Neuron (in vitro differentiated cells): ENCODE results near the gene DHX32.

ENCODE experiments used
- H2AFZ ChIP-seq: one replicate; pipeline ENCODE4 v1.6.1; 2013; ENCODE audit warnings: low read depth, mild to moderate bottlenecking, inconsistent platforms, low read length, moderate library complexity
- H3K27me3 ChIP-seq: one replicate; pipeline ENCODE4 v1.6.1; 2013; ENCODE audit warnings: low read length; ENCODE audit not compliant: insufficient read depth
- H3K36me3 ChIP-seq: one replicate; pipeline ENCODE4 v1.6.1; 2013; ENCODE audit warnings: low read length; ENCODE audit not compliant: insufficient read depth
- H3K4me1 ChIP-seq: one replicate; pipeline ENCODE4 v1.6.1; 2013; ENCODE audit warnings: low read length; ENCODE audit not compliant: insufficient read depth
- H3K4me3 ChIP-seq: 2 replicates; pipeline ENCODE4 v1.5.1; 2013; ENCODE audit warnings: mild to moderate bottlenecking, low read length, moderate library complexity
- H3K9me3 ChIP-seq: one replicate; pipeline ENCODE4 v1.6.1; 2013; ENCODE audit warnings: low read length

DHX32 gene

DNA sequence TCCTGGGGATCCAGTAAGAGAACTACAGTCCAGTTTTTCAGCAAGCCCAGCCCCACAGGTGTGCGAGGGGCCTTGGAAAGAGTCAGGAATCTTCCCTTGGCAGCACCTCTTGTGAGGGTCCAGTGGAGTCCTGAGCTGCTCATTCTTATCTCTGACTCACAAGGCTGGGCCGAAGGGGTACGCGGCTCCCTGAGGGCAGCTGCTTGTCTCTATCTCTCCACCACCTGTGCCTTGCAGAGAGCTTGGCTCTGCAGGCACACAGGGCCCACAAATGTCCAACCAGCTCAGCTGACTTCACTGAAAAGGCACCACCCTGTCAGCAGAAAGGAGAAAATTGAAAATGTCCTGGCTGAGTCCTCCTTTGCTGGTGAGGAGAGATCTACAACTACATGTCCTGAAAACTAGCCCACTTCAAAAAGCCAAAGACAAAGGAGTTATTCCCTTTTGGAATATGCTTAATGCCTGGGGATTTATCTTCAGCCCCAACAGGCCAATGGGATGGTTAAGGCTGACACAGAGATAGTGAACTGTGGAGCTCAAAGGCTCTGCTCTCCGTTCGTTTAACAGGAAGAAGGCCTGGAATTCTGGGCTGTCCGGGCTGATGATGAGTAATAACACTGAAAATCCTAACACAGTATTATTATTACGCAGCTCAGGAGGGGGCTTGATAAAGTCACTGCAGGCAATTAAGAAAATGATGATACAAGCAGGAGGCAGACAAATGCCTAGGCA is 81.5 kb downstream of the DHX32 start:
- Histone ChIP-seq H3K4me3 (no peak overlapping the region), H3K36me3 (peaks cover 13% of the 10 kb centered on the region), H3K27me3 (no peaks in the 10 kb centered on the region), H3K4me1 (no peaks in the 10 kb centered on the region), H2AFZ (no peak overlapping the region), H3K9me3 (peaks cover 4% of the 10 kb centered on the region)

DNA sequence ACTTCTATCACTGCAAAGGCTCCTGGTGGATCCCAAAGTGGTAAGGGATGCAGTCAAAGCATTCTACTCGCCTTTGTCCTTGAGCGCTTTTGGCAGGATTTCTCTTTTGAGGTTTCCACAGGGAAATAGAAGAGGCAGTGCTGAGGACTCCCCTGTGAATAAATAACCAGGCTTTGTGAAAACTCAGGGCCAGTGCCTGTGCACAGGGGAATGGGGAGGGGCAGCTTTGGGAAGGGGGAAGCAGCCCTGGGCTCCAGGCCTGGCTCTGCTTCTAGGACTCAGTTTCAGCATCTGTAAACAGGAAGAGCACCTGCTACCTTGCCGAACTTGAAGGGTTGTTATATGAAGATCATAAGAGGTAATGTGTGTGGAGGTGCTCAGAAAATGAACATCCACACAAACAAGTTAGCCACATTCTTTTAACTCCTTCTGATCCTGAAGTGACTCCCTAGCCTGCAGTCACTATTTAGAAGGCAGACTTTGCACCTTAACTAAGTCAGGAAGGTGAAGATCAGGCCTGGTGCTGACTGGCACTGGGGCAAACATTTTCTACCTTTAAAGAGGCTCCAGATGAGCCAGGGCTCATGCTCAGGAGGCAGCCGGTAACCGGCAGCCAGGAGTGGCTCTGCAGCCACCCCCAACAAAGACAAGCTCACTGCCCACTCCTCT is 83.0 kb downstream of the DHX32 start:
- H3K4me3 ChIP-seq, result no peak overlapping the region
- no peaks in the 10 kb centered on the region for H3K4me1 ChIP-seq
- H2AFZ ChIP-seq, result no peak overlapping the region
- peaks cover 2% of the 10 kb centered on the region for H3K9me3 ChIP-seq
- no peaks in the 10 kb centered on the region for H3K27me3 ChIP-seq
- H3K36me3 ChIP-seq, result peaks cover 22% of the 10 kb centered on the region

DNA sequence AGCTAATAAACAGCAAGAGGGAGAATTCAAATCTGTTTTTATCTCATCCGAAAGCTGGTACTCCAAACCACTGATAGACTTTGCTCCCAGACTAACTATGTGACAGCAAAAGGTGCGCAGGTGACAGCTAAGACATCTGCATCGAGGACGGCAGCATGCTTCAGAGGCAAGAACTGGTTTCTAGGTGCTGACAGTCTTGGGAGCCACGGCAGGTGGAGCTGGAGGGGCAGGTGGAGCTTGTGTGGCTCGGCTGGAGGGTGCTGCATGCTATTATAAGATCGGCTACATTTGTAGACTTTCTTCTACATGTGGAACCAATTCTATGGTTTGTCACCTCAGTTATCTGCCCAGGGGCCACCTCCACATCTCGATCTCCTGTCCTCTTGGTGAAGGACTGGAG is 83.7 kb downstream of the DHX32 start:
- no peaks in the 10 kb centered on the region for H3K27me3 ChIP-seq
- H2AFZ ChIP-seq, result no peak overlapping the region
- H3K4me1 ChIP-seq, result no peaks in the 10 kb centered on the region
- H3K9me3 ChIP-seq, result peaks cover 2% of the 10 kb centered on the region
- peaks cover 24% of the 10 kb centered on the region for H3K36me3 ChIP-seq
- H3K4me3 ChIP-seq, result no peak overlapping the region

DNA sequence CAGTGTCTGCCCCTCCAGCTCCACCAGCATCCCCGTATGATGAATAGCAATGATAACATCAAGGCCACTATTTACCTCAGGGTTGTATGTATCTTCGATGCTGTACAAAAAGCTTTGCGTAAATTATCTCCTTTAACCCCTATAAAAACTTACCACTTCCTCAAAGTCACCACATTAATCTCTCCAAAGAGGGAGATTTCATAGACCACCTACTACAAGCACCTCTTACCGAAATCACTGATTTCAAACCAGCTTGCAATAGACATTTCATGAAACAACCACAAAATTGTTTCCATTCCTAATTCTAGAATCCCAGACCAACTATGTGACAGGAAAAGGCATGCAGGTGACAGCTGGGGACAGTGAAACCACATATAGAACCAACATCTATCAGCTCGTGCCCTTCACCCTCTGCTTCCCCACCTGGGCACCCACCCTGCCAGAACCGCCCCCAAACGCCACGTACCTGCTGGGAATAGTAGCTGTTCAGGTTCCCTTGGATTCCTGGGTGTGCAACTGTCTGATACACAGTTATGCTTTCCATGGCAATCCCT is 85.4 kb downstream of the DHX32 start:
- Histone ChIP-seq H3K36me3 (peaks cover 31% of the 10 kb centered on the region), H3K9me3 (no peaks in the 10 kb centered on the region), H3K4me1 (no peaks in the 10 kb centered on the region), H2AFZ (no peak overlapping the region), H3K4me3 (no peak overlapping the region), H3K27me3 (no peaks in the 10 kb centered on the region)

DNA sequence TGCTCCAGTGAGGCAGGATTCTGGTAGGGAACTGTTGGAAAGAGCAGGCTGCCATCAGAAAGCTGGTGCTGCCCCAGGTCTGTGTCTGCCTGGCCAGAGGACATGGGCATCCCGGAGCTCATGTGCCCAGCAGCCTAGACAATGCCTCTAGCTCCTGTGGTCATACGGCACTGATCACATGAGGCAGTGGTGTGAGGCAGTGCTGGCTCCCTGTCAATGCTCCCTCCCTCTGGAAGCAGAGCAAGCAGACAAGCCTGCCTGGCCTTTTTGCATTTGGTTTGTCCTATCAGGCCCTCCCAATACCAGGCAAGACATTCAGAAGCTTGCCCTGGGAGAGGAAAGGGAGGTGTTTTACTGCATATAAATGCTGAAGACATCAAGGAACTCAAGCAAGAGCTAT is 86.0 kb downstream of the DHX32 start:
- Histone ChIP-seq H3K9me3 (no peaks in the 10 kb centered on the region), H3K4me3 (no peak overlapping the region), H3K36me3 (peaks cover 31% of the 10 kb centered on the region), H3K27me3 (no peaks in the 10 kb centered on the region), H3K4me1 (no peaks in the 10 kb centered on the region), H2AFZ (no peak overlapping the region)

DNA sequence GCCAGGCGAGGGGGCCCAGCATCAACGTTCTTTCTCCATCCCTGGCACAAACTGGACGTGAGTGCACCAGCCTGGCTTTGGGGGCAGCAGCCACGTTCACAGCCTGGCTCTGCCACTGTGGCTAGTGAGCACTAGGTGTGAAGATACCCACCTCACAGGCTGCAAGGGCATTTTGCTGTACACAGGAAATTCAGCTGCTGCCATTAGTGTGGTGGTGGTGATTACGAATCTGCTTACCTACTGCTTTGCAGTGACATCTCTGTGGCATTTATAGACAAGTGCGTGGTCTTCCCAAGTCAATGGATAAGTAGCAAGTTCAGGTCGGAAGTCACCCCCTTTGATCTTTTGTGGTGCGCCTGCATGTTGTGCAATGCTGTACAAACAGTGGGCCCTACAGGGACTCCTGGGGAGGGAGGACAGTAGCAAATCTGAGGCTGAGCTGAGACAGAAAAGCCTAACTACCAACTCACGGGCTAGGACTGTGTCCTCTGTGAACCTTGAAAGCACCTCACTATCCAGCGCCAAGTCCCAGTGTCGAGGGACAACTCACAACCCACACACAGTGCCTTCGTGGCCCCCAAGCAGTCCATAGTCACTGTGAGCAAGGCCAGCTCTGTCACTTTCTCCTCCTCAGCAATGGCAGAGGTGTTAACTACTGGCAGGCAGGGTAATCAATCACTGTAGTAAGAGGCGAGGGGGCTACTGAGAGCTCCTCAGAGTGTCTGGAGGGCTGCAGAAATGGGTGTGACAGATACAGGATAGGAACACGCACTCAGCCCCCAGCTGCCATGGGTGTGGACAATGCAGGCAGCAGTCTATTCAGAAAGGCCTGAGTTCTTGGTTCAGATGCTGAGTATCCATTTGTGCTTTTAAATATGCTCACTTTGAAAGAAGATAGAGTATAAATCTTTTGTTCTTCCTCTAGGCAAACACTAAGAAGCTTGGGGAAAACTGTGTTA is 88.5 kb downstream of the DHX32 start:
- Histone ChIP-seq H3K27me3 (no peaks in the 10 kb centered on the region), H3K4me3 (no peak overlapping the region), H3K36me3 (peaks cover 41% of the 10 kb centered on the region), H2AFZ (no peak overlapping the region), H3K4me1 (no peaks in the 10 kb centered on the region), H3K9me3 (no peaks in the 10 kb centered on the region)

DNA sequence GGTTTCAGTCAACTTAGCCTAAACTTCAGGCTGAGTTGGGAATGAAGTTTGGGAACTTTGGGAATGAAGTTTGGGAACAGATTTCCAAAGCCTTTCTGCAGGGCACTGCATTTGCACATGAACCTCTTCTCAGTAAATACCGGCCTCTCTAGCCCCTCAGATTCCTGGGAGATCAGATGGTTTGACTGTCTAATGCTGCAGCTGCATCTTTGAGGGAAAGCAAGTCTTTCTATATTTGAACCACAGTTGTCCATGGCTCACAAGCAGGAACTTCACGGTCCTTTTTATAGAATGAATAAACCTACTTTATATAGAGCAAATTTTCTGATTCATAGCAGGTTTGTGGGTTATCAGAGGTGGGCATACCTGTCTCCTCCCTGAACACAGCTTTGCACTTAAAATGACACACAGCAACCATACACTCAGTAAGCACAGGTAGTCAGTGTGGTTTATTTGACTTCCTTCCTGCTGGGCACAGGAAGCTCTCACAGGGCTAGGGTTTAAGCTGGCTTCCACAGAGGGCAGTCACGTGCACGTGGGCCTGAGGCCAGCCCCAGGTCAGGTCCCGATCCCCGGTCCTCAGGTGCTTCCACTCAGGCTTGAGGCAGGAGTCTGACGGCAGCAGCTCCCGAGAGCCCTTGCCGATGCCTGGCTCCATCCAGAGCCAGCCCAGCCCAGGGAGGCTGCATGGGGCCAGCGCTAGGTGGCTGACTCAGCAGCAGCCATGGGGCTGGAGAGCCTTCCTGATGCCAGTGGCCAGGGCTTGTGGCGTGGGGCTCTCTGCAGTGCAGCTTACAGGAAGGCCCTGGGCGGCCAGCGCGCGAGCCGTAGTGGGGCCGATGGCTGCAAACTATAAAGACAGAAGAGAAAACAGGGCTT is 92.7 kb downstream of the DHX32 start:
- no peaks in the 10 kb centered on the region for H3K9me3 ChIP-seq
- no peak overlapping the region for H3K4me3 ChIP-seq
- peaks cover 25% of the 10 kb centered on the region for H3K36me3 ChIP-seq
- H2AFZ ChIP-seq, result no peak overlapping the region
- no peaks in the 10 kb centered on the region for H3K27me3 ChIP-seq
- no peaks in the 10 kb centered on the region for H3K4me1 ChIP-seq
